ENCODE measurements around the gene SENP2. TPM values are rescaled to one million over a fixed set of nuclear protein-coding genes. Genes with fewer than 3 reads are reported as not detected.

Gene SENP2
- total and polyA plus RNA-seq, 9 of the 15 experiments (the other 6 are each of a cell fraction or from before 2014, with no cell fraction given) = 11.8 to 67.1 (median 41.1) TPM

DNA sequence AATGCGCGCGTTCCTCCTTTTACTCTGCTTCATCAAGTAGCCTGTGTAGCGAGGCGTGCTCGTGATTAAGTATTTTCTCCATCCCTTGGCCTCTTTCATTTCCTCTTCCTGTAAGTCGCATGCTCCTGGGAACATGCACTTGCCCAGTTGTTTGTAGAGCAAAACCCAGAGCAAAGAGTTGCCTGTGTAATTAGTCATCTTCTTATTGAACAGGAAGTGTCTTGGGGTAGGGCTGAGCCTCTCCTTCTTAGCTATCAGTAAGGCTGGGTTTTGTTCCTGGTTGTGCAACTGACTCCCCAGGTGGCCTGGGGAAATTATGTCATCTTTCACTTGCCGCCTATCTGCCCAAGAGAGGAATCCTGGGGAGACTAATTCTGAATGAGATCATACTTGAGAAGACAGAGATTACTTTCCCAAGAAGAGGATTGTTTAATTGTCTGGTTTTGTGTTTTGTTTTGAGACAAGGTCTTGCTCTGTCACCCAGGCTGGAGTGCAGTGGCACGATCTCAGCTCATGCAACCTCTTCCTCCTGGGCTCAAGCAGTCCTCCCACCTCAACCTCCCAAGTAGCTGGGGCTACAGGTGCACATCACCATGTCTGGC, 48.6 kb upstream of the SENP2 start (continued):
- TF ChIP-seq ZHX1 (conservative IDR thresholded peaks at IDR 0.05; ENCODE audit: low read length) = no peak
- TF ChIP-seq ETS1 (conservative IDR thresholded peaks at IDR 0.05; ENCODE audit: control insufficient read depth, low read depth, low read length) = no peak
- no peak for TF ChIP-seq MYNN (IDR thresholded peaks at IDR 0.05)
- no peak for TF ChIP-seq MYNN (CRISPR knock-in tag; IDR thresholded peaks at IDR 0.05)
- no peak for TF ChIP-seq AFF1 (IDR thresholded peaks at IDR 0.05; ENCODE audit: low read depth in 1 of 2, partially characterized antibody in 2 of 2)
- no peak for TF ChIP-seq ZNF12 (CRISPR knock-in tag; IDR thresholded peaks at IDR 0.05)
- TF ChIP-seq ELF2 (CRISPR knock-in tag; IDR thresholded peaks at IDR 0.05) = no peak
- TF ChIP-seq NRF1 (conservative IDR thresholded peaks at IDR 0.05 in 1 of 2, IDR thresholded peaks at IDR 0.05 in 1 of 2) = peak; percentile 67 to 68
- TF ChIP-seq PHB (CRISPR knock-in tag; IDR thresholded peaks at IDR 0.05) = no peak
- TF ChIP-seq, protein P1, sequence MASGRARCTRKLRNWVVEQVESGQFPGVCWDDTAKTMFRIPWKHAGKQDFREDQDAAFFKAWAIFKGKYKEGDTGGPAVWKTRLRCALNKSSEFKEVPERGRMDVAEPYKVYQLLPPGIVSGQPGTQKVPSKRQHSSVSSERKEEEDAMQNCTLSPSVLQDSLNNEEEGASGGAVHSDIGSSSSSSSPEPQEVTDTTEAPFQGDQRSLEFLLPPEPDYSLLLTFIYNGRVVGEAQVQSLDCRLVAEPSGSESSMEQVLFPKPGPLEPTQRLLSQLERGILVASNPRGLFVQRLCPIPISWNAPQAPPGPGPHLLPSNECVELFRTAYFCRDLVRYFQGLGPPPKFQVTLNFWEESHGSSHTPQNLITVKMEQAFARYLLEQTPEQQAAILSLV (tag; IDR thresholded peaks at IDR 0.05) = no peak
- TF ChIP-seq ILK (tag; IDR thresholded peaks at IDR 0.05; ENCODE audit: borderline replicate concordance, low read depth) = no peak
- no peak for TF ChIP-seq KHSRP (IDR thresholded peaks at IDR 0.05)
- TF ChIP-seq ZNF609 (CRISPR knock-in tag; IDR thresholded peaks at IDR 0.05; ENCODE audit: borderline replicate concordance) = no peak
- TF ChIP-seq BDP1 (IDR thresholded peaks at IDR 0.05; ENCODE audit: insufficient read depth, insufficient read length) = no peak
